A549 (cell line): Measurements from ENCODE around the gene TRAF3IP1.

ENCODE experiments used
- BHLHE40 ChIP-seq: IDR thresholded peaks from 2 replicates; pipeline ENCODE4 v1.6.1; 2012; ENCODE audit warnings: low read depth, low read length, inconsistent platforms
- CTCF ChIP-seq: fragments of >200 bp; sonication (Bioruptor Twin); formaldehyde crosslinking; IDR thresholded peaks from 3 replicates; pipeline ENCODE4 v1.5.1; 2016
- EP300 ChIP-seq, 2 experiments: fragments of >200 bp; sonication (Bioruptor Twin); formaldehyde crosslinking; IDR thresholded peaks; 2 replicates in 1 of 2; 3 replicates in 1 of 2; pipeline ENCODE4 v1.6.1; 2016 to 2017
- HDAC2 ChIP-seq: fragments of 200-600 bp; sonication (generic); IDR thresholded peaks from 2 replicates; pipeline ENCODE4 v1.6.1; 2016
- MAX ChIP-seq: IDR thresholded peaks from 2 replicates; pipeline ENCODE4 v1.6.1; 2012
- MYC ChIP-seq: IDR thresholded peaks from 2 replicates; pipeline ENCODE4 v1.6.1; 2012; ENCODE audit warnings: mild to moderate bottlenecking, inconsistent platforms, low read length, improper control_type of control experiment, borderline replicate concordance
- POLR2A ChIP-seq: IDR thresholded peaks from 2 replicates; pipeline ENCODE4 v1.6.1; 2012; ENCODE audit warnings: mild to moderate bottlenecking, low read length
- SMC3 ChIP-seq: fragments of >200 bp; sonication (Bioruptor Twin); formaldehyde crosslinking; IDR thresholded peaks from 3 replicates; pipeline ENCODE4 v1.6.1; 2018; ENCODE audit warnings: inconsistent platforms
- ZC3H11A ChIP-seq: fragments of 450-650 bp; IDR thresholded peaks from 2 replicates; pipeline ENCODE4 v1.6.1; 2014; ENCODE audit warnings: antibody characterized with exemption, mild to moderate bottlenecking
- ZSCAN20 ChIP-seq: fragments of 250-450 bp; sonication (Bioruptor Pico); IDR thresholded peaks from 2 replicates; pipeline ENCODE4 v1.8.0; 2022; ENCODE audit warnings: mild to moderate bottlenecking, moderate library complexity

GRCh38 chr2:238291550-238292281 is 28.6 kb upstream of the TRAF3IP1 start:
- TF ChIP-seq CTCF, result no peak
- TF ChIP-seq MAX, result no peak
- no peak for TF ChIP-seq HDAC2
- TF ChIP-seq SMC3, result no peak
- no peak for TF ChIP-seq EP300 (IDR thresholded peaks at IDR 0.05)
- no peak for TF ChIP-seq MYC
- no peak for TF ChIP-seq BHLHE40
- no peak for TF ChIP-seq ZSCAN20 (CRISPR knock-in tag)
- no peak for TF ChIP-seq POLR2A
- no peak for TF ChIP-seq ZC3H11A
